Activated CD4-positive, alpha-beta T cell treated with anti-CD3 and anti-CD28 coated beads for 24 hours (primary cell): ENCODE measurements around the gene OPCML.

Experiments
- DNase-seq, 2 donors: peaks; one replicate each; pipeline ENCODE4 v3.0.0-alpha.2; 2020; ENCODE audit warnings: low read depth in 2 of 2

The OPCML gene

GRCh38 chr11:132855516-132855915, 676.8 kb downstream of the OPCML start:
- DNase-seq, result no peak

GRCh38 chr11:132853886-132854285, 678.4 kb downstream of the OPCML start:
- no peak for DNase-seq

- DNase-seq, result no peak
These were observed 679.9 kb downstream of the OPCML start for GRCh38 chr11:132852361-132852760.

GRCh38 chr11:132851247-132851646, 681.1 kb downstream of the OPCML start:
- no peak for DNase-seq

- no peak for DNase-seq
These were observed 682.0 kb downstream of the OPCML start for GRCh38 chr11:132850266-132850665.

GRCh38 chr11:132848336-132848735, 684.0 kb downstream of the OPCML start:
- DNase-seq, result no peak

- no peak for DNase-seq
These were observed 686.2 kb downstream of the OPCML start for GRCh38 chr11:132846075-132846474.

GRCh38 chr11:132844956-132845696, 687.2 kb downstream of the OPCML start:
- no peak for DNase-seq

- DNase-seq, result no peak
These were observed 691.6 kb downstream of the OPCML start for GRCh38 chr11:132840660-132841059.

GRCh38 chr11:132840191-132840590, 692.1 kb downstream of the OPCML start:
- no peak for DNase-seq

- no peak for DNase-seq
These were observed 692.9 kb downstream of the OPCML start for GRCh38 chr11:132839236-132839945.

- DNase-seq, result no peak
These were observed 693.7 kb downstream of the OPCML start for GRCh38 chr11:132838627-132839026.

GRCh38 chr11:132831272-132831671, 701.0 kb downstream of the OPCML start:
- DNase-seq, result no peak

GRCh38 chr11:132824642-132825041, 707.7 kb downstream of the OPCML start:
- no peak for DNase-seq

GRCh38 chr11:132822276-132822675, 710.0 kb downstream of the OPCML start:
- DNase-seq, result no peak

- DNase-seq, result no peak
These were observed 710.8 kb downstream of the OPCML start for GRCh38 chr11:132821499-132821898.

- DNase-seq, result no peak
These were observed 711.3 kb downstream of the OPCML start for GRCh38 chr11:132821014-132821413.

GRCh38 chr11:132818951-132819350, 713.4 kb downstream of the OPCML start:
- DNase-seq, result no peak

GRCh38 chr11:132817387-132817786, 714.9 kb downstream of the OPCML start:
- no peak for DNase-seq

GRCh38 chr11:132814410-132814809, 717.9 kb downstream of the OPCML start:
- no peak for DNase-seq

- DNase-seq, result no peak
These were observed 720.7 kb downstream of the OPCML start for GRCh38 chr11:132811649-132812048.

- no peak for DNase-seq
These were observed 723.2 kb downstream of the OPCML start for GRCh38 chr11:132809070-132809469.

GRCh38 chr11:132804258-132804657, 728.0 kb downstream of the OPCML start:
- DNase-seq, result no peak
